OCI-LY7 (cell line): ENCODE measurements around the gene TMEM183A. TPM values are rescaled to one million over a fixed set of nuclear protein-coding genes. Genes with fewer than 3 reads are reported as not detected.
"Not testable (repeated sequence)": the region's sequence is repeated elsewhere in the genome, so short reads cannot be mapped to it uniquely, and the experiment has no call there.

Experiments
- BruUV-seq: library from RNA; stranded (reverse); fragments of 400-500 nt; replicated peaks from 2 replicates; lab custom pipeline; 2021; lab: Mats Ljungman, UMichigan
- CTCF ChIA-PET: fragments of 300-600 bp; sonication (Branson Sonifier 250); formaldehyde crosslinking; loops from one replicate; lab custom pipeline; 2022; ENCODE audit warnings: antibody characterized with exemption; ENCODE audit not compliant: unreplicated experiment; lab: Charles Lee
- POLR2A ChIA-PET: fragments of 300-600 bp; sonication (Branson Sonifier 250); formaldehyde crosslinking; loops from one replicate; lab custom pipeline; 2022; ENCODE audit warnings: antibody characterized with exemption; lab: Charles Lee
- DNase-seq: peaks from one replicate; pipeline ENCODE4 v3.0.0-alpha.2; 2015; ENCODE audit warnings: low spot score
- H2AFZ ChIP-seq: fragments of 200-600 bp; sonication (generic), shearing (Covaris generic); 2 replicates; pipeline ENCODE4 v1.6.1; 2014; ENCODE audit warnings: mild to moderate bottlenecking, antibody characterized with exemption, low read length, moderate library complexity
- H3K27ac ChIP-seq: fragments of 200-600 bp; sonication (generic); 2 replicates; pipeline ENCODE4 v1.5.1; 2014; ENCODE audit warnings: mixed run types, low read depth, mild to moderate bottlenecking, moderate library complexity, low read length, inconsistent platforms; ENCODE audit not compliant: poor library complexity, severe bottlenecking
- H3K36me3 ChIP-seq: fragments of 200-600 bp; sonication (generic); 2 replicates; pipeline ENCODE4 v1.6.1; 2014; ENCODE audit warnings: mild to moderate bottlenecking, antibody characterized with exemption, low read length, moderate library complexity, mixed read lengths; ENCODE audit not compliant: insufficient read depth
- H3K4me1 ChIP-seq: fragments of 200-600 bp; sonication (generic); 2 replicates; pipeline ENCODE4 v1.5.1; 2014; ENCODE audit warnings: mild to moderate bottlenecking, low read length; ENCODE audit not compliant: insufficient read depth, poor library complexity, severe bottlenecking
- H3K4me2 ChIP-seq: fragments of 200-600 bp; sonication (generic); 2 replicates; pipeline ENCODE4 v1.6.1; 2014; ENCODE audit warnings: mild to moderate bottlenecking, low read length
- H3K4me3 ChIP-seq: fragments of 200-600 bp; sonication (generic); 2 replicates; pipeline ENCODE4 v1.5.1; 2014; ENCODE audit warnings: mild to moderate bottlenecking, low read depth, low read length; ENCODE audit not compliant: poor library complexity, severe bottlenecking
- H3K79me2 ChIP-seq: fragments of 200-600 bp; sonication (generic); 2 replicates; pipeline ENCODE4 v1.6.1; 2016; ENCODE audit warnings: low read depth, mild to moderate bottlenecking, low read length, moderate library complexity, mixed read lengths; ENCODE audit not compliant: insufficient read depth
- H3K9me2 ChIP-seq: fragments of 200-600 bp; sonication (generic); 2 replicates; pipeline ENCODE4 v1.6.1; 2016; ENCODE audit warnings: mild to moderate bottlenecking, low read length, mixed read lengths; ENCODE audit not compliant: insufficient read depth
- H3K9me3 ChIP-seq: fragments of 200-600 bp; sonication (generic); 2 replicates; pipeline ENCODE4 v1.6.1; 2014; ENCODE audit warnings: mild to moderate bottlenecking, mixed run types, low read length, mixed read lengths
- H4K20me1 ChIP-seq: fragments of 200-600 bp; sonication (generic); 2 replicates; pipeline ENCODE4 v1.6.1; 2014; ENCODE audit warnings: mild to moderate bottlenecking, antibody characterized with exemption, low read length, moderate library complexity, mixed read lengths; ENCODE audit not compliant: insufficient read depth
- EZH2phosphoT487 ChIP-seq: fragments of 200-600 bp; sonication (generic); IDR thresholded peaks from 2 replicates; pipeline ENCODE4 v1.6.1; 2018; ENCODE audit warnings: low read depth, borderline replicate concordance, mild to moderate bottlenecking, mixed run types, antibody characterized with exemption, low read length, moderate library complexity, mixed read lengths
- intact Hi-C: fragments of 100-400 bp; cut with micrococcal nuclease; formaldehyde crosslinking; loops from one replicate; pipeline ENCODE4 v1.10.0; 2022; ENCODE audit not compliant: unreplicated experiment
- total RNA-seq, 2 experiments: library from RNA; depleted of rRNA in 1 of 2; stranded (reverse); fragments of >200 nt in 1 of 2; shearing (Covaris generic) in 1 of 2; gene quantifications; 2 replicates each; pipeline ENCODE4 v1.2.3, GENCODE V29; 2014 to 2022
- TF ChIP-seq, protein P1 (sequence below): fragments of 200-600 bp; sonication (generic); conservative IDR thresholded peaks from 2 replicates; pipeline ENCODE4 v1.5.1; 2014; ENCODE audit warnings: mild to moderate bottlenecking, antibody characterized with exemption, low read length, moderate library complexity, mixed read lengths

Gene TMEM183A
- total RNA-seq, 2 experiments from 2014 or later = 83.9 to 92.4 TPM

DNA sequence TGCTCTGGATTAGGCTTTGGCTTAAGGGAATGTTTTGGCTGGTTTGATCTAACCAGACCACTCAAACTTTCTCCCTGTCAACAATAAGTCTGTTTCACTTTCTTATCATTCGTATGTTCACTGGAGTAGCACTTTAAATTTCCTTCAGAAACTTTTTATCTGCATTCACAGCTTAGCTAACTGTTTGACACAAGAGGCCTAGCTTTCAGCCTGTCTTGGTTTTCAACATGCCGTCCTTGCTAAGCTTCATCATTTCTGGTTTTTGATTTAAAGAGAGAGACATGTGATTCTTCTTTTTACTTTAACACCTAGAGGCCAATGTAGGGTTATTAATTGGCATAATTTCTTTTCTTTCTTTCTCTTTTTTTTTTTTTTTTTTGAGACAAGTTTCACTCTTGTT, 25.2 kb upstream of the TMEM183A start:
- intact Hi-C loops = no loop called here
- H3K4me1 ChIP-seq = no peaks in the 10 kb centered on the region
- H3K9me3 ChIP-seq = no peaks in the 10 kb centered on the region
- ChIA-PET CTCF (no interaction called here), POLR2A (interaction anchor here (0.7 to 1.0 kb wide), 4 partner anchors 18 to 827 kb away, joined by 3 to 8 read pairs (median 6); no protein-coding TSS in a partner anchor)
- H3K79me2 ChIP-seq = no peaks in the 10 kb centered on the region
- no peaks in the 10 kb centered on the region for H3K36me3 ChIP-seq
- TF ChIP-seq EZH2phosphoT487 = no peak
- TF ChIP-seq, protein P1, sequence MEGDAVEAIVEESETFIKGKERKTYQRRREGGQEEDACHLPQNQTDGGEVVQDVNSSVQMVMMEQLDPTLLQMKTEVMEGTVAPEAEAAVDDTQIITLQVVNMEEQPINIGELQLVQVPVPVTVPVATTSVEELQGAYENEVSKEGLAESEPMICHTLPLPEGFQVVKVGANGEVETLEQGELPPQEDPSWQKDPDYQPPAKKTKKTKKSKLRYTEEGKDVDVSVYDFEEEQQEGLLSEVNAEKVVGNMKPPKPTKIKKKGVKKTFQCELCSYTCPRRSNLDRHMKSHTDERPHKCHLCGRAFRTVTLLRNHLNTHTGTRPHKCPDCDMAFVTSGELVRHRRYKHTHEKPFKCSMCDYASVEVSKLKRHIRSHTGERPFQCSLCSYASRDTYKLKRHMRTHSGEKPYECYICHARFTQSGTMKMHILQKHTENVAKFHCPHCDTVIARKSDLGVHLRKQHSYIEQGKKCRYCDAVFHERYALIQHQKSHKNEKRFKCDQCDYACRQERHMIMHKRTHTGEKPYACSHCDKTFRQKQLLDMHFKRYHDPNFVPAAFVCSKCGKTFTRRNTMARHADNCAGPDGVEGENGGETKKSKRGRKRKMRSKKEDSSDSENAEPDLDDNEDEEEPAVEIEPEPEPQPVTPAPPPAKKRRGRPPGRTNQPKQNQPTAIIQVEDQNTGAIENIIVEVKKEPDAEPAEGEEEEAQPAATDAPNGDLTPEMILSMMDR = no peak
- no peak overlapping the region for H3K27ac ChIP-seq
- H3K9me2 ChIP-seq = no peaks in the 10 kb centered on the region
- no peaks in the 10 kb centered on the region for H4K20me1 ChIP-seq
- BruUV-seq = no TSS peak
- no peak overlapping the region for H3K4me3 ChIP-seq
- no peak overlapping the region for H3K4me2 ChIP-seq
- H2AFZ ChIP-seq = no peak overlapping the region
- DNase-seq = no peak

DNA sequence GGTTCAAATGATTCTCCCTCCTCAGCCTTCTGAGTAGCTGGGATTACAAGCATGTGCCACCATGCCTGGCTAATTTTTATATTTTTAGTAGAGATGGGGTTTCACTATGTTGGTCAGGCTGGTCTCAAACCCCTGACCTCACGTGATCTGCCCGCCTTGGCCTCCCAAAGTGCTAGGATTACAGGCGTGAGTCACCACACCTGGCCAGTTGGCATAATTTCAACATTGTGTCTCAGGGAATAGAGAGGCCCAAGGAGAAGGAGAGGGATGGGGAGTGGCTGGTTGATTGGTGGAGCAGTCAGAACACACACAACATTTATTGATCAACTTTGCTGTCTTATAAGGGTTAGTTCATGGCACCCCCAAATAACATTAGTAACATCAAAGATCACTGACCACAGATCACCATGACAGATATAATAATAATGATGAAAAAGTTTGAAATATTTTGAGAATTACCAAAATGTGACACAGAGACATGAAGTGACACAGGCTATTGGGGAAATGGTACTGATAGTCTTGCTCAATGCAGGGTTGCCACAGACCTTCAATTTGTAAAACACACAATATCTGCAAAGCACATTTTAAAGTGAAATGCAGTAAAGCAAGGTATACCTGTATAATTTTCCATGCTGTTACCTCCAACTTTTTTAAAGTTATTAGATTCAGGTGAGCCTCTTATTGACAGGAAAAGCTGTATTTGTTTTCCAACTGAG, 24.3 kb upstream of the TMEM183A start:
- no peak for DNase-seq
- H3K4me2 ChIP-seq = no peak overlapping the region

DNA sequence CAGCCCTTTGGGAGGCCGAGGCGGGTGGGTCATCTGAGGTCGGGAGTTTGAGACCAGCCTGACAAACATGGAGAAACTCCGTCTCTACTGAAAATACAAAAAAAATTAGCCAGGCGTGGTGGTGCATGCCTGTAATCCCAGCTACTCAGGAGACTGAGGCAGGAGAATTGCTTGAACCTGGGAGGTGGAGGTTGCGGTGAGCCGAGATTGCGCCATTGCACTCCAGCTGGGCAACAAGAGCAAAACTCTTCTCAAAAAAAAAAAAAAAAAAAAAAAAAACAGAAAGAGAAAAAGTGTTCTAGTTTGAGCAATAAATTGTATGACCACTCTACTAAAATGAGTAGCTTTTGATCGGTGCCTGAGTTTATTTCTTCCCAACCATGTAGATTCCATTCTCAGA, 21.1 kb upstream of the TMEM183A start:
- BruUV-seq, H3K9me2 ChIP-seq, intact Hi-C loops, H3K4me3 ChIP-seq, H3K36me3 ChIP-seq, H4K20me1 ChIP-seq, H2AFZ ChIP-seq, H3K79me2 ChIP-seq, DNase-seq, H3K4me1 ChIP-seq, CTCF ChIA-PET, H3K9me3 ChIP-seq, H3K4me2 ChIP-seq, H3K27ac ChIP-seq: not testable (repeated sequence)
- POLR2A ChIA-PET = interaction anchor here (0.7 kb wide), 1 partner anchor 284 kb away, joined by 6 read pairs; no protein-coding TSS in a partner anchor

More for the DNA sequence above, 24.3 kb upstream of the TMEM183A start:
- Histone ChIP-seq H3K9me2 (no peaks in the 10 kb centered on the region), H3K27ac (no peak overlapping the region), H4K20me1 (no peaks in the 10 kb centered on the region), H3K36me3 (no peaks in the 10 kb centered on the region), H3K4me3 (no peak overlapping the region), H3K4me1 (no peaks in the 10 kb centered on the region), H3K79me2 (no peaks in the 10 kb centered on the region), H3K9me3 (no peaks in the 10 kb centered on the region), H2AFZ (no peak overlapping the region)
- no peak for TF ChIP-seq EZH2phosphoT487
- TF ChIP-seq, protein P1 = no peak
- intact Hi-C loops = no loop called here
- ChIA-PET POLR2A (no interaction called here), CTCF (no interaction called here)
- no TSS peak for BruUV-seq
